ENCODE results near the gene EFCAB11.

Gene EFCAB11

DNA sequence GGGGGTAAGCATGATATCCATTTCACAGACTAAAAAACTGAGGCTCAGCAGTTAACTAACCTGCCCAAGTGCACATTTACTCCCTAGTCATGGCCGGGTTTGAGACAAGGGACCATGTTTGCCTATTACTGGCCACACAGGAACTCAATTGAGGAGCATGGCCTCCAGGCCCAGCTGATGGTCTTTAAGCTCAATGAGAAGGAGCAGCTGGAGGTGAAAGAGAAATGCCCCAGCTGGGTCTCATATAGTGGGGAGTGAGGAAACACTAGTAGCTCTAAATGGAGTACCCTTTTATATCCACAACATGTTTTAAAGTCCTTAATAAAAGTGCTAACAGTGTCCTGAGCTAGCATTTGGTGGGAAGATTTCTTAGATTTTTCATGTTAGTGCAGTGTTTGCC is 2.8 kb upstream of the EFCAB11 start:
- DNase-seq (ENCODE audit: low read depth, low spot score), result no peak

DNA sequence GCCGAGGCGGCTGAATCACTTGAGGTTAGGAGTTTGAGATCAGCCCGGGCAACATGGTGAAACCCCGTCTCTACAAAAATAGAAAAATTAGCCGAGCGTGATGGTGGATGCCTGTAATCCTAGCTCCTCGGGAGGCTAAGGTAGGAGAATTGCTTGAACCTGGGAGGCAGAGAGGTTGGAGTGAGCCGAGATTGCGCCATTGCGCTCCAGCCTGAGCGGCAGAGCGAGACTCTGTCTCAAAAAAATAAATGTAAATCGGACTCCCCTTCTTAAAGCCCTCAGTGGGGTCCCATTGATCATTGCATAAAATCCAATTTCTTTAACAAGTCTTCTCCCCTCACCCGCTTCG is 2.1 kb upstream of the EFCAB11 start:
- no peak for DNase-seq (ENCODE audit: low read depth, low spot score)

DNA sequence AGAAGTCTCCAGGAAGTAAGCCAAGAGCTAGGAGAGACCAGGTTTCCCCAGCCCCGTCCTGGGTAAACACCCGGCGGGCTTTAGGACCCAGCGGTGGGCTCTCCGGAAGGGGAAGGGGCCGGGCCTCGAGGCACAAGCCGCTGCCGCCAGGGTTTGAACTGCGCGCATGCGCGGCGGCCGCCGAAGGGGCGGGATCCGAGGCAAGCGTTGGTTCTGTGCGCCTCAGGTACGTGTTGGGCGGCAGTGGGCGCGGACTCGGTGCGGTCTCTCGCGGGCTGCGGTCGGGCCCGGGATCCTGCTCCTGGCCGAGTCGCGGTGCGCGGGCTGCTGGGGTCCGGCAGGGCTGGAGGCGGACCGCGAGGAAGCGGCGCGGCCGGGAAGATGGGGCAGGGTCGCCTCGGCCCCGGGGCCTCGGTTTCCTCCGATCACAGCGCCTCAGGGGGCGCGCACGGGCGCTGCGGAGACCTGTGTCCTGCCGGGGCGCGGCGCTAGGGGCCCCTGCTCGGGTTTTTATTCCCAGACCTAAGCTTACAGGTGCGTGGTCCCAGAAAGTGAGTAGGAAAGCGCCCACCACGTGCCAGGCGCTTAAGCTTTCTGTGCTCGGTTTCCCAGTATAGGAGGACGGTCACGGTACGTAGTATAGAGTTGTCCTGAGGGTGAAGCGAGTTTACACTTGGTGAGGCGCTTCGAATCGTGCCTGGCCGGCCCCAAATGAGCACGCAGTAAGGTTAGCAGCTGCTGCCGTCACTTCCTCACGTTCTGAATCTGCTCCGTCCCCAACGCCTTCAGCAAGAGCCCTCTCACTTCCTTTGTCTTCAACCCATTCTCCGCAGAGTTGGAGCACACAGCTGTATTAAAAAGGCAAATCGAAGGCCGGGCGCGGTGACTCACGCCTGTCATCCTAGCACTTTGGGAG is 1.5 kb upstream of the EFCAB11 start, which contains the start of gene TDP1:
TSS of gene TDP1 (plus strand) at position 183 of the 916 bp plus-strand sequence. CDS start 7,188 bp downstream, outside the sequence.
- DNase-seq (ENCODE audit: low read depth, low spot score), result peak; percentile 94

DNA sequence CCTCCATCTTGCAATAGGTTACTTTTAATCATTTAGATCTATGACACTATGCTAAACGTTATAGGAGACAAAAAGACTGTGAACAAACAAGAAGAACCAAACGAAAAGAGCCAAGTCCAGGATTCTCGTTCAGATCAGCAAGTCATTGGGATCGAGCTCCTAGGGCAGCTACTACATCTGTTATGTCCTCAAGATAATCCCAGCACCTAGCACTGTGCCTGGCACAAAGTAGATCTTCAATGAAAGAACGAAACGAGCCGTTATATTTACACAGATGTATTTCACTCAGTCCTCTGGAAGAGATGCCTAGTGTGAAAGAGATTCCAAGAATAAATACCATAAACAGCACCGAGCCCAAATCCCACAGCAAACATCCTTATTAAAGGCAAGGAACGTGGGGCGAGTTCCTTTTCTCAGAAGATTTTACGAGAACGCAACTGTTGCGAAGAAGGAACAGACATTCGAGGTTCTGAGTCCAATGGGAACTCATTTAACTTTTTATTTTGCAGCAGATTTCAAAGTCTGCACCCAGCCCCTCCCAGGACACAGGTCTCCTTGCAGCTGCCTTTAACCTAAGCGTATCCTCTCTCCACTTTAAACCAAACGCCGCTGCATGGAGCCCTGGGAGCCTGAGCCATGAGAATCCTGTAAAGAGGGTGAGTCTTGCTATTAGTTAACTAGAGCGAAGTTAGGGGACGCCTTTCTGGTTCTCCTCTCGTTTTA is 653 bp upstream of the EFCAB11 start:
- DNase-seq (ENCODE audit: low read depth, low spot score), result no peak

DNA sequence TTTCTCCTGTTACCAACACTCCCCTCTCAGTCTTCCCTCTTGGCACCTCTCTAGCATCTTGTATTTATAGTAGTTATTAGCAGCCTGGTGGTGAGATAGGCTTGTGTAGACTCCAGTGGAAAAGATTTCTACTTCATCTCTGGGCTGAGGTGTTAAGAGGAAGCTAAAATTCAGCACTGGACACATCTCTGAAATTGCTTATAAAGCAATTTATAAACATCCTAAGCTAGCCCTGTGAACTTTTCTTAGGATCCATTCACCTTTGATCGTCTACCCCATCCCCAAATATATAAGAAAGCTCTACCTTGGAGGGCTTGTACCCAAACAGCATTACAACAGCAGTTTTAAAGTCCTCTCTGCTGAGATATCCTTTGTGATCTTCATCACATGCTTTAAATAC is 928 bp downstream of the EFCAB11 start:
- DNase-seq (ENCODE audit: low read depth, low spot score), result no peak

DNA sequence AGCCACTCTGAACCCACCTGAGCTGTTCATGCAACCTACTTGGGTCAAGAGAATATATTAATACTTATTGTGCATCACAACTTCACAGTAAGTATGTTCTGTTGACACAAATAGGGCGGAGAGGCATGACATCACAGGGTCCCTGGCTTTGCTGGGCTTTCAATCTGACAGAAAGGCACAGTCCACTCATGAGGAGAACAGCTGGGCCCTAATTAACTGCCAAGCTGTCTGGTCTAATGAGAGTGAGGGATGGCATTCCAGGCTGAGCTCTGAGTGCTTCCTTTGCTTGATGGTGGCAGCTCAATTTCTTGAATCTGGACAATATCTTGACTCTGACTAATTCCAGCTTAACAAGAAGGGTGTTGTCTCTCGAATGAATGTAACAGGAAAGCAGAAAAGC is 2.0 kb downstream of the EFCAB11 start:
- no peak for DNase-seq (ENCODE audit: low read depth, low spot score)

DNA sequence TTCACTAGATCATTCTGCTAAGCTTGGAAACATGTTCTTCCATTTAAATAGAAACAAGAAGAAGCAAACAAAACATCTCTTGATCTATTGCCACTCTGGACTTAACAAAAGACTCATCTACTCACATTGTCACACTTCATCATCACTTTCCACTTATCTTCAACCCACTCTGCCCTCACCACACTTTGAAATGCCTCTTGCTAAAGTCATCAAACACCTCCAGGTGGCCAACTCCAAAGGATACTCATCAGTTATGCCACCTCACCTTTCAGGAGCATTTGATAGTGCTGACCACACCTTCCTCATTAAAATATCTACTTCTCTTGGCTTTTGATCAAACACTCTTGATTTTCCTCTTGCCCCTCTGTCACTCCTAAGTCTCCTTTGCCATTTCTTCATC is 7.2 kb downstream of the EFCAB11 start:
- no peak for DNase-seq (ENCODE audit: low read depth, low spot score)

DNA sequence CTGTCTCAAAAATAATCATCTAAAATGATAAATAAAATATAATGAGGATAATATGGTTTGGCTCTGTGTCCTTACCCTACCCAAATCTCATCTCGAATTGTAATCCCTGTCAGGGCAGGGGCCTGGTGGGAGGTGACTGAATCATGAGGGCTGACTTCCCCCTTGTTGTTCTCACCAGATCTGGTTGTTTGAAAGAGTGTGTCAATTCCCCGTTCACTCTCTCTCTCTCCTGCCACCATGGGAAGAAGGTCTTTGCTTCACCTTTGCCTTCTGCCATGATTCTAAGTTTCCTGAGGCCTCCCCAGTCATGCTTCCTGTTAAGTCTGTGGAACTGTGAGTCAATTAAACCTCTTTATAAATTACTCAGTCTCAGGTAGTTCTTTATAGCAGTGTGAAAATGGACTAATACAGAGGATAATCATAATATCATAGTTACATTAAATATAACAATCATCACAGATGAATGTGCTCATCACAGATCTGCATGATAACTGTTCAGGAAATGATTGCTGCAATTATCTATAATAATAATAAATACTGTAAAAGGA is 12.6 kb downstream of the EFCAB11 start:
- DNase-seq (ENCODE audit: low read depth, low spot score), result no peak

DNA sequence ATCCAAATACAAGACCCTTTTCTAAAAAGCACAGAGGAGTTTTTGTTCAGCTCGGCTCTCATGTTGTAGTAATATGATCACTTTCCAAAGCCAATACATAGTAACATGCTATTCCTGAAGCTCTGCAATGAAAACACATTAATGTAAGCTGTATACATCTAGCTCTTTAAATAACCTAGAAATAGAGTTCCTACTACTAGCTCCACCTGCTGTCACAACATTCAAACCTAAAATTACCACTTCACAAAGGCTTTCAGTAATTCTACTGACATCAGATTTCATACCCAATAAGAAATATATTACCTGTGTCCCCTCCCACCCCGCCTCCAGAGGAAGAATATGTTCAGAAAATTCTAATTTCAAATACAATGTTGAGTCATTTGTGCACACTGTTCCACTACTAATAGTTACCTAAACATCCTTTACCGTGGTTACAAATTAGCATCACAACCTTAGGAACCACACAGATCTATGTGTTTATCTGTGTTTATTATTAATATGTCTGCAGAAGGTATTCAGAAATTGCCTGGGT is 17.8 kb downstream of the EFCAB11 start:
- no peak for DNase-seq (ENCODE audit: low read depth, low spot score)

DNA sequence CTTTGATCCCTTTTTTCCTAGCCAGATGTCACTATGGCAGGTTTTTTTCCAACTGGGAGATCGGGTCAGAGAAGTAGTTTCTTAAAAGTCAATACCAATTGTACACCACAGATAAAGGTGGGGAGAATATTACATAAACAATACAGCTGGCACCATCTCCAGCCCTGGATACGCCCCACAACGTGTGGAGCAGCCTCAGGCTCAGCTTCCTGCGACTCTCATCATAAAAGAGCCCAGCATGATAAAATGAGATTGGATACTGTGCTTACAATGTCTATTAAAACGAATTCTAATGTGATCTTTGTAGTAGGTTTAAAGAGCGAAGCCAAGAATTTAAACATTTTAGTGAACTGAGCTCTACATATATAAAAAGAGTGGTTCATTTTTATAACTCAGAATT is 21.5 kb downstream of the EFCAB11 start:
- DNase-seq (ENCODE audit: low read depth, low spot score), result no peak

DNA sequence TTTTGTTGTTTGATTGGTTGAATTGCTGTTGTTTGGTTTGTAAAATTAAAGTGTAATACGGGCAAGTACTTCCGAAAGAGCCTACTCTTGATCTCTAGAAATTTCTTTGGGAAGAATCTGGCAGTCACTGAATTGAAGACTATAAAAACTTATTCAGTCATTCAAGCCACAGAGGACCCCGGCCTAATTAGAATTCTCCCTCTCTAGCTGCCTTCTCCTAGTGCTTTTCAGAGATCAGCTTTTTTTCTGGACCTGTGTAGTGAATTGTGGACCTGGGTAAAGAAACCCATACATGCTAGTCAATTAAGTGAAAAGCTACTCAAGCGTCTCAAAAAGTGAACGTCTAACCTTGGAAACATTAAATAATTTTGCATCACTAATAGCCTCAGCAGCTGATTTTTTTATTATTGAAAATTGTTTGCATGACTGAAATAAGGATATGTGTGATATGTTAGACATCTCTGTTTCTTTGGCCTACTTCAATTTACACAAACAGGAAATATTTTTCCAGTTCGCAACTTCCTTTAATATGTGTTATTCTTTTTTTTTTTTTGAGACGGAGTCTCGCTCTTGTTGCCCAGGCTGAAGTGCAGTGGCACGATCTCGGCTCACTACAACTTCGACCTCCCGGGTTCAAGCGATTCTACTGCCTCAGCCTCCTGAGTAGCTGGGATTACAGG is 27.2 kb downstream of the EFCAB11 start:
- DNase-seq (ENCODE audit: low read depth, low spot score), result no peak

DNA sequence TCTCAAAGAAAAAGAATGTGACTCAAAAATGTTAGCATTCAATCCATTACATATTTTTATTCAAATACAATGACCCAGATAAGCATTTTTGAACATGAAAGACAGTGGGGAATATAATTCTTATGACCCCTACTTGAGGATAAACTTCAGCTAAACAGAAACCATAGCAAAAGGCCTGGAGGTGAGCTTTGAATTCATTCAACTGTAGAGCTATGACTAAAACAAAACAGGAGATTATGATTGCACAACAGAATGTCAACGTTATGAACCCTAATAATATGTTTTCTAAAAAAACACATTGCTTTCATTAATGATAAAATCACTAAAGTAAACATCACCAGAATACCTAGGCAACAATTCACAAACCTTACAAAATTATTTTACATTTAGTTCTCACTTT is 27.8 kb downstream of the EFCAB11 start:
- DNase-seq (ENCODE audit: low read depth, low spot score), result no peak

DNA sequence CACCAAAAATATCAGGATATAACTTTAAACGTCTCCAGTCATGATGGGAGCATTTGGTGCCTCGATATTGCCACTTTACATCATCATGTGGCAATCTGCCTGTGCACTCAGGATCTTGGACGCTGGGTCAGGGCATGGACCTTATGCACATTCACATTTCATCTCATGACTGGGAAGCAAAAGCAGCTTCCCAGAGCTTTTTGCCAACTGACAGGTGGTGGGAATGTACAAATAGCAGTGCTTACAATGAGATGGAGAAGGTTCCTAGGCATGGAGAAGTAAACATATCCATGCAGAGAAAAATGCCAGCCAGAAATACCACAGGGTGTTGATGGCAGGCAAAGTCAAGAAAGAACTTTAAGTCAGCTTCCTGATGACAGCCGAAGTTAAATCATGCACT is 30.3 kb downstream of the EFCAB11 start:
- no peak for DNase-seq (ENCODE audit: low read depth, low spot score)

DNA sequence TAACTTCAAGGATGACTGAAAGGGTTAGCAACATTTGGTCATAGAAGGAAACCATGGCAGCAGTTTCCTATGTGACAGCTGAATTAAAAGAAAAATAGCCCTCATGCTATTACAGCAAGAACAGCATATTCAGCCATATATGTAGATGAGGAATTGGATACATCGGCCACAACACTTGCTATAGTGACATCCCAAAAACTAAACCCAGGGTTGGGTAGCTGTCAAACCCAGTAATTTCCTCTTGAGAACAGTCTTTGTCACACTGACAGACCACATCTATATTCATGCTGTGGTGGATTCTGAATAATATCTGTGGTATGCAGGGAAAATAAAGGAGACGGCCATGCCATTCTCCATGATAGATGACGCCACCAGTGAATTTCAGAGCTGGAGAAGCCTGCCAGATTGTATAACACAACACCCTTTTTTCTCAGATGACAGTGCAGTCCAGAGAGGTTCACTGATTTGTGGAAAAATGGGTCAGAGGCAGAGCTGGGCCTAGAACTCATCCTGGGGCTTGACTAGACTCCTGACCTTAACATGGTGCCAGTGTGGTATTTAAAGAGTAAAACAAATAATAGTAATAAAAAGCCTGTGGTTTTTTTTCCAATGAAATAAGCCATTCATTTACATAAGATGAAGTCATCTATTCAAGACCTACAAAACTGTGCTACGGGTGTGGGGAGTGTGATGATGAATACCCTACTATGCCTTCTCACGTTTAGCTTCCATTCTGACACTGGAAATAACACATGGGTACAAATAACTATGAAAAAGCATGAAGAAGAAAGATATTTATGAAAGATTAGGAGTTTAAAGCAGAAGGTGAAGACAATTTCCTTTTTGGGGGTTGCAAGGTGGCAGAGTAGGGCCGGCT is 32.3 kb downstream of the EFCAB11 start:
- no peak for DNase-seq (ENCODE audit: low read depth, low spot score)

DNA sequence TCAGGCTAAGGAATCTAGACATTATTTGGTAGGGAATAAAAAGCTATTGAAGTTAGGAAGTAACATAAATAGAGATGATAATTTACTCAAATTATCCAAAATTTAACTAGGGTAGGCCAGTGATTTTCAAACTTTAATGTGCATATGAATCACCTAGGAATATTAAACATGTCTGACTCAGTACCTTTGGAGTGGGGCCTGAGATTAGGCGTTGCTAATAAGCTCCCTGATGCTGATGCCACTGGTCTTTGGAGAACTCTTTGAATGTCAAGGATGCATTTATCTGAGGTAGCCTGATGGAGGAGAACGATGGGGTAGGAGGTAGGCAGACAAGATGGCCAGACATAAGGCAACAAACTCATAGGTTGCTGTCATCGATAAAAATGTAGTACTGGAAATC is 33.2 kb downstream of the EFCAB11 start:
- DNase-seq (ENCODE audit: low read depth, low spot score), result no peak

DNA sequence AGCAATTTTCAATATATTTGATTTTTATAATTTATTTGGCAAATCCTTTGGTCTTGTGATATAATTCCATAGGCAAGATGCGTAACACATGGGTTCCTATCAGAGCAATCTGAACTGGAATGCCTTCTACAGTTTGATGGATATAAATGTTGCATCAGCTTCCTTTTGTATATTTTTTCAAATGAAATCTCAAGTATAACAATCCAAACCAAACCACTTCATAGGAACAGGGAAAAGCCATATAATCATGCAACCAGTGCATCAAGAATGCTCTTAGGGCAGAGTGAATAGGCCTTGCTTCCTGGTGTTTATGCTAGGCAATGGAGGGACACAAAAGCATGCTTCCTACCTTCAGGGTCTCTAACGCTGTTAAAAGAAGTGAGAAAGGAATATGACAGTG is 34.5 kb downstream of the EFCAB11 start:
- no peak for DNase-seq (ENCODE audit: low read depth, low spot score)

DNA sequence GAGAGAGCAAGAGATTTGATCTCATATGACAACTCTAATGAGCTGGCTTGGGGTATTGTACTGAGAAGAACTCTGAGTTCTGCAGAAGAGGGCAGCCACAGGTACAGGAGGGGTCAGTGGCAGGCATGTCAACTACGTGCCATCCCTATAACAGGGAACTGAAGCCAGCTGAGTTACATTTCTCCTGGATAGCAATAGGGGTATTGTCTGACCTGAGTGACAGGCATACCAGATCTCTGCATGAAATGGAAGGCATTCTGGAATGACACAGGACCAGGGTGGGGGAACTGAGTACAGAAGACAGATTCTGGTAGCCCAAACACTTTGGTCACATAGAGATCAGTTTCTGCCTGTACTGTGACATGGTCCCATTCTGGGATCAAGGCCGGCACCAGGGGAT is 35.8 kb downstream of the EFCAB11 start:
- no peak for DNase-seq (ENCODE audit: low read depth, low spot score)

DNA sequence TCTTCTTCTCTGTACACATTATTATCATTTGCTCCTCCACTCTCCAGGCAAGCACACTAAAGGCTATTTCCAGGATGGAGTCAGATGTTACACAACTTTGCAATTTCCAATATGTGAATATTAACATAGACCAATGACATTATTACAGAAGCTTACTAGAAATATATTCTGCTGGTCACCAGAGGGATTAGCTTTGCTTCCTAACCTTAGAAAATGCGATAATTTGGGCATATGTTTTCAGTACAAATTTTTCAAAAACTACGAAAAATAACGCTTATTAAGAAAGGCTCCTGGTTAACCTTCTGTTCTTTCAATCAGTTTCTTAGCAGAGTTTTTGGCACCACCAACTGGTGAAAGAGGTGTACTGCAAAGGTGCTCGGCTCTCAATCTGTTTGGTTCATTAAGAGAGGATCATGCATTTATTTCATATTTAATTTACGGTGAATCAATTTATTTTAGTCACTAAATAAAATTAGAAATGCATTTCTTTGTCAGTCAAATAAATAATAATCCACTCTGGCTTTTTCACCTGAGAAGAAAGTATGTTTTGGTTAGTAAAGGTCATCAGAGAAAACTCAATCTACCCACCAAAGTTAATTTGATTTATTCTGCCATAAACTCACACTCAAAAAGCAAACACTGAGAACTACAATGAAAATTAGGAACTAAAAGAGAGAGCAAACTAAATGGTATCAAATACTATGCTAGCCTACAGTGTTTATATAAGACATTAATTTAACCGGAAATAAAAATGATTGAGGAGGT is 39.2 kb downstream of the EFCAB11 start:
- peak; percentile 40 for DNase-seq (ENCODE audit: low read depth, low spot score)

DNA sequence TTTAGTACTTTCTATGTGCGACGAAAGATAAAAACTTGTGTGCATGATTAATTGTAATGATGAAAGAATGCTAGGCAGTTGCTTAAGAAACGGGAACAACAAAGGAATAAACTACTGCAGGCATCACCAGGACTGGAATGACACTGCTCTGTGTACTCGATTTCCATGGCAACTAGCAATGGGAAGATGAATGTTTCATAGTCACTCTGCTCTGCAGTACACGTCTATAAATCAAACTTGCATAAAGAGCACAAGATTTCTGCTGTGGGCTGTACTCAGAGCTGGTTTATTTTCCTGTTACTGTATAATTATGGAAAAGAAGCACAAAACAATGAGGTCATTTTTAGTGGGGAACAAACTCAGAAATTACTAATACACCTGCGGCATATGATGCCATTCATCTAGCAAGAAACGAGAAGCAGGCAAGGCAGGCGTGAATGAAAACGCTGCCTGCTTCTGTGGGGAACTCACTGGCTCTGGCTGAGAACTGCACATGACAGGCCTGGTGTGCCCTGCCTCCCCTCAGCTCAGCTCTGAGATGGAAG is 41.8 kb downstream of the EFCAB11 start:
- DNase-seq (ENCODE audit: low read depth, low spot score), result no peak

DNA sequence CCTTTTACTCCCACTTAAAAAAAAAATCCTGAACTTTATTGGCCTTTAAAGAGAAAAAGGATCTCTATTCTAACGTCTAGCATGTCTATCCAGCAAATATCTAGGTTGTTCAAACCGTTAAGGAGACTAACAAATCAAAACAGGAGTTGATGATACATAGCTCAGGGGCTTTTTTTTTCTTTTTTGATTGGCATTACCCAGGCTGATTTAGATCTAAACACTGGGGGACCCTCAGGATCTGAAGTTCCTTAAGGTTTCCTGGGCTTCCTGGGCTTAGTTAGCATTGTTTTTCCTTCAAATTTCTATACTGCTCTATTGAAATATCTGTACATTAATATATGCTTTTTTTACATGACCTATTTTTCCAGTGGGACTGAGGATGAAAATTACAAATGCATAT is 42.3 kb downstream of the EFCAB11 start:
- no peak for DNase-seq (ENCODE audit: low read depth, low spot score)

Measured in activated CD4-positive, CD25-positive, alpha-beta regulatory T cell treated with anti-CD3 and anti-CD28 coated beads, Interleukin-2, amount 50 U/mL, for 16 hours (primary cell).